SH-SY5Y (cell line): ENCODE measurements around the gene ULBP3.

Experiments used
- GATA2 ChIP-seq: IDR thresholded peaks from 2 replicates; pipeline ENCODE4 v1.6.1; 2011; ENCODE audit warnings: mild to moderate bottlenecking, low read depth, low read length
- GATA3 ChIP-seq: IDR thresholded peaks from 2 replicates; pipeline ENCODE4 v1.6.1; 2011; ENCODE audit warnings: low read depth, mild to moderate bottlenecking, low read length, moderate library complexity

The ULBP3 gene

DNA sequence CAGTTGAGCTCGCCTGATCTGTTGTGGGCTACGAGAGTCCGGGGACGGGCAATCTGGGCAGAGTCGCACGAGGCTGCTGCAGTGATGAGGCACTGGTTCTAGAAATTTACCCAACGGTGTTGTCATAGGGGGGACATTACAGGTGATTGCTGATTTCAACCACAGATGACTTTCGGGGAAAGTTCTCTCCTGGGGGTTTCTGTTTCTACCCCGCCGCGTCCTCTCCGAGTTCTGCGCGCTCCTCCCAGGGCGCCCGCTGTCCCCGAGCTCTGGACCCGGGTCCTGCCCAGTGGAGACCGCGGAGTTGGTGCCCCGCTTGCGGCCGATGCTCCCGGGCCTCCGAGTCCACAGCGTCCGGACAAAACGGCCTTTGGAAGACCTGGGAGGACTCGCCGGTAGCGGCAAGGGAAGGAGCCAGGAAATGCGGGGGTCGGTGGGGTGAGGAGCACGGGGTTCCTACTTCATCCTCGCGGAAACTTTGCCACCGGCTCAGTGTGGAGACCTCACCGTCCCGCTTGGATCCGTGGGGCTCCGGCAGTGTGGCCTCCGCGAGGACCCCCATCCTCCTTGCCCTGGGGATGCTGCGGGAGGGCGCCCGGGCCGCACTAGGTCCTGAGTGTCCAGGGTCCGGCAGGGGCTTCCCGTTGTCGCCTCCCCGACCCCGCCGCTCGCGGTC is 31.3 kb downstream of the ULBP3 start:
- TF ChIP-seq GATA3 (no peak), GATA2 (no peak)

DNA sequence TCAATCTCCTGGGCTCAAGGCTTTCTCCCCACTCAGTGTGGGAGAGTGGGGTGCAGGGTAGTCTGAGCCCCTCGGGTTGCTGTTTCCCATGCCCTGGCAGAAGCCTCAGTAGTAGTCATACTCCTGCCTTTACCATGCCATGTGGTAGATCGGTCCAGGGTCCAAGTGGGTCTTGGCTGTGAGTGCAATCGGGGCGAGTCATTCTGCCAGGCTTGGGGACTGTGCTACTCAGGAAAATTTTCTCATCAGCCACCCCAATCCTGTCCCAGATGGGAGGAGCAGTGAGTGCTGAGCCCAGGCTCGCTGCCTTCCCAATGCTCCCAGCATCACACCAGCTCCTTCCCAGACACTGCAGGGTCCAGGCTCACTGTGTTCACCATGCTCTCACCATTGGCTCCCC is 32.8 kb downstream of the ULBP3 start:
- TF ChIP-seq GATA3 (no peak), GATA2 (no peak)

DNA sequence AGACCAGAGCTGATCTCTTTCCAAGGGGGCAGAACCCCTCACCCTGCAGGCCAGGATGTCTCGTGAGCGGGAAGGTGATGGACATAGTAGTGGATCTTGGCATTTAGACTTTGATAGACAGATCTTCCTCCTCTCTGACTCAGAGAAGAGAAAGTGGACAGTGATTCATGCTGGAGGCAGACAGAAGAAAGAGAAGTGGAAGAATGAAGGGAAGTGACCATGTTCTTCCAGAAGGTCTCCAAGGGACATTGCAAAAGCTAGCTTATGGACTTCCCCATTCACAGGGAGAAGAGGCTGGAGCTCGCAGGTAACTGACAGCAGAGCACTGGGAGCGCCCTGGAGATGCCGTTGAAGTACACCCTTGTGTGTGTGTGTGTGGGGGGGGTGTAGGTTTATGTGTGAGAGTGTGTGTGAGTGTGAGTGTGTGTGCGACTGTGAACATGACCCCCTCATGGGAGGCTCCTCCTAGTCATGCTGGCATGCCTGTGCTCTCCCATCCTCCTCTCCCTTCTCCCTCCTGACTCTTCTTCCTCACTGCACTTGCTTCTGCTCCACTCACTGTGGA is 35.6 kb downstream of the ULBP3 start:
- TF ChIP-seq GATA2 (no peak), GATA3 (no peak)

DNA sequence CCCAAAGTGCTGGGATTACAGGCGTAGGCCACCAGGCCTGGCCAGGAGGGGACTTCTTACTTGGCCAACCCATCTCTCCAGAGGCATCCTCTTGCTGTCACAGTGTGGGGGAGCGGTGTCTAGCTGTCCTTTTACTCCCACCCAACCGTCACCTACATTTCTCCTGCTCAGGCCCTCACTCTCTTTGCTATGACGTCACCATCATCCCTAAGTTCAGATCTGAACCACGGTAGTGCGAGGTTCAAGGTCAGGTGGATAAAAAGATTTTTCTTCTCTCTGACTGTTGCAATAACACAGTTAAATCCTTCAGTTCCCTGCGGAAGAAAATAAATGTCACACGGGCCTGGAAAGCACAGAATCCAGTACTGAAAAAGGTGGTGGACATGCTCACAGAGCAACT is 36.3 kb downstream of the ULBP3 start:
- TF ChIP-seq GATA3 (no peak), GATA2 (no peak)

DNA sequence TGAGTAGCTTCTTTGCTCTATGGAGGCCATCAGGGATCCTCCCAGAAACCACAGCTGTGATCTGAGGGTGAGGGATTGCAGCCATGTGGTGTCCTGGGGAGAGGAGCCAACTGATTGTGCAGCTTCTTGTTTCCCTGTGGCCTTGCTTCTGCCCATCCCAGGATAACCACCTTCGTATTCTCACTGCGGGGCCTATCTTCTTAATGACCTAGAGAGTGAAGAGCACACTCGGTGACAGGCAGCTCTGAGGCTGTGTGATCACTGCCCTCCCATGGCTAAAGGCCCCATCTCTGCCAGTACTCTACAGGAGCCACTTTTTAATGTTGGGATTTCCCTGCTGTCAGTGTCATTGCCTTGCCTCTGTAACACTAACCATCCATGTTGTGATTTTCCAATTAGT is 38.3 kb downstream of the ULBP3 start:
- TF ChIP-seq GATA3 (no peak), GATA2 (no peak)

DNA sequence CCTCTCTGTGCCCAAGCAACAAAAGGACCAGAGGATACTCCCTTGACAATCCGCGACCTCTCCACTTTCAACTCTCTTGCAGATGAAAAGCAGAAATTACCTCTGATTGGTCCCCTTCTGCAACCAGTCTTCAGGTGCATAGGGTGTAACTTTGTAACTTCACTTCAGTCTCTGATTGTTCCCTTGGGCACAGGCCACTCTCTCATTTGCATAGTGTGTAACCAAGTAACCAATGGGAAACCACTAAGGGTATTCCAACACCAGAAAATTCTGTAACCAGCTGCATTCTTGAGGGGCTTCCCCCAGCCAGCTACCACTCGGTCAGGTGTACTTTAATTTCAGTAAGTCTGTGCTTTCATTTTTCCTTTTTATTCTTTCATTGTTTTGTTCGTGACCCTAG is 39.2 kb downstream of the ULBP3 start:
- TF ChIP-seq GATA2, result no peak
- TF ChIP-seq GATA3, result no peak

DNA sequence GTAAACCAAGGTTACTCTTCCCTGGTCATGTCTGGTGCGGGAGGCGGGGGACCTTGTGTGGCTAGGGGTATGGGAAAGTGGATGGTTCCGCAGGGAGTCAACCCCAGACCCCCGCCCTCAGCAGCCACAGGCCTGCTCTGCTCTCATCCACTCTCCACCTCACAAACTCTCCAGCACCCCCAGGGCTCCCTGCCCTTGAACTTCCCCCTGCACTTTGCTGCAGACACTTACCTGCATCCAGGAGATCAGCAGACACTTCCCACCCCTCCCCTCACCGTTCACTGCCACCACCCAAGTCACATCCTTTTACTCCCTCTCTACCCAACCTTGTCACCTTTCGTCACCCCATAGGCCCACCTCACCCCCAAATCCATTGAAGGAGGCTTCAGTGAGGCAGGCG is 39.6 kb downstream of the ULBP3 start:
- TF ChIP-seq GATA3 (no peak), GATA2 (no peak)

DNA sequence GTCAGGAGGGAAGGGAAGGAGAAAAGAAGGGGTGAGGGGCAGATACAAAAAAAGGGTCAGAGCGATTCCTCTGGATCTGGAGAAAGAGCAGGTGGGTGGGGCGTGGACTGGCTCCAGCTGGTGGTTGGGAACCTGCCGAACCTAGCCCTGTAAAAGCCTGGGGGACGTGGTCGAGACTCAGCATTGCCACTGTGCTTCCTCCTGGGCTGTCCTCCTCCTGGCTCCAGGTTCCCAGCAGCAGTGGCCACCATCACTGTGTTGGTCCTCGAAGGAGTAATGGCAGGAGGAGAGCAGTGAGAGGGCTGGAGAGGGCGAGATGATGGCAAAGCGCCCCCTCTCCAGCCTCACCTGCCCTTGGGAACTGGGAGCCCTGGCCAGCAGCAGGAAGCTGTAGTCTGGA is 40.1 kb downstream of the ULBP3 start:
- TF ChIP-seq GATA3, result no peak
- no peak for TF ChIP-seq GATA2

DNA sequence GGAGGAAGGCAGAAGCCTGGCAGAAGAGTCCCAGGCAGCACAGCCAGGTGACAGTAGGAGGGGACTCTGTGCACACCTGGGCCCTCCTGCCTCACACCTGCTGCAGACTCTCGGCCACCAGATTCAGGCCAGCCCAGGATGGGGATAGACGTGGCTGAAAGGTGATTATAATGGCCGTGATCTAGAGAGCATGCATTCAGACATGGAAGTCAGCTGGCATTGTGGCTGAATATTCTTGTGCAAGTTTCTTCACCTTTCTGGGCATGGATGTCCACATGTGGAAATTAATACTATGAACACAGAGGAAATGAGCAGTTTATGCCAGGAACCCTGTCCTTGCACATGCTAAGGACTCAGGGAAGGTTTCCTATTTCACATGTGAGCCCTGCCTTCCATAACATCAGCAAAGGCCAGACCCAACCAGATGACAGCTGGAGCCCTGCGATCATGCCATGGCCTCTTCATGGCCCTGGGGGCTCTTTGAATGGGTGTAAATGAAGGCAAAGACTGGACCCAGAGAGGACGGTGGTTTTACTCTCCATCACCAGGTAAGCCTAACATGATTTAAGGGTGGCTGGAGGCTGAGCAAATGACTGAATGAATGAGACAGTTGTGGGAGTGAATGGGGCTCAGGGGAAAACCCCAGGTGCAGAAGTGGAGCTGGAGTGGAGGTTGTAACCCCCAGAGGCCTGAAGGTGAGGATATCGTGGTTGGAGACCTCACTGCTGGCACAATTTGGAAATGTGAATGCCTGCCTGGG is 40.9 kb downstream of the ULBP3 start:
- TF ChIP-seq GATA2, result no peak
- TF ChIP-seq GATA3, result no peak

DNA sequence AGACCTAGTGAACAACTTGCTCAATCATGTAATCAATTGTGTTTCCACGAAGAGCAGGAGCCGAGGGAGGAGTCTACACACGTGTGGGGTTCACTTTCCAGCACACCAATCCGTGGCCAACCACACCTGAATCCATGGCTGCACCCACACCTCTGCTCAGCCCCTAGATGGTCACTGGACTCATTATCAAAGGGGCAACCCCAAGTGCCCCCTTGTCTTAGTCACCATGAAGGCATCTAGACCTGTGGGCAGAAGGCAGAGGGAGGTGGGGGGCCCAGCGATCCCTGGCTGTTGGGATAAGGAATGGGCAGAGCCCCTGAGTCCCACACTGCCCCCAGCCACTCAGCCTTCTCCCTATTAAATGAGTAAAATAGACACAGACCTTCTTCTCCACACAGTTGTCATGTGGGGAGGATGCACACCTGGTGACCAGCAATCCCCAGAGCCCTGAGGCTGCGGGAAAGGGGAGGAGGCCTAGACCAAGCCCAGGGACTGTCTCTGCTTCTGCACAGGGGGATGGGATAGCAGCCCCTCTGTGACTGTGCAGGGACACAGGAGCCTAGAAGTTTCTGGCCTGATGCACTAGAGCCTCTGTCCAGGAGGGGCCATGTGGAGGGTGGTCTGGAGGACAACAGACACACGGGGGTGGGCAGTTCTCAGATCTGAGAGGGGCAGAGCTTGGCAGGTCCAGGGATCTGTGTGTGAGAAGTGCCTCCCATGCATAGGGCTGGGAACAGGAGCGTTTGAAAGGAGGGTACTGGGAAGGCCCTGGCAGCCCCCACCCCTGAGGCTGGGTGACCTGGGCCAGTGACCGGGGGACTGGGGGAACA is 41.7 kb downstream of the ULBP3 start:
- no peak for TF ChIP-seq GATA2
- no peak for TF ChIP-seq GATA3

DNA sequence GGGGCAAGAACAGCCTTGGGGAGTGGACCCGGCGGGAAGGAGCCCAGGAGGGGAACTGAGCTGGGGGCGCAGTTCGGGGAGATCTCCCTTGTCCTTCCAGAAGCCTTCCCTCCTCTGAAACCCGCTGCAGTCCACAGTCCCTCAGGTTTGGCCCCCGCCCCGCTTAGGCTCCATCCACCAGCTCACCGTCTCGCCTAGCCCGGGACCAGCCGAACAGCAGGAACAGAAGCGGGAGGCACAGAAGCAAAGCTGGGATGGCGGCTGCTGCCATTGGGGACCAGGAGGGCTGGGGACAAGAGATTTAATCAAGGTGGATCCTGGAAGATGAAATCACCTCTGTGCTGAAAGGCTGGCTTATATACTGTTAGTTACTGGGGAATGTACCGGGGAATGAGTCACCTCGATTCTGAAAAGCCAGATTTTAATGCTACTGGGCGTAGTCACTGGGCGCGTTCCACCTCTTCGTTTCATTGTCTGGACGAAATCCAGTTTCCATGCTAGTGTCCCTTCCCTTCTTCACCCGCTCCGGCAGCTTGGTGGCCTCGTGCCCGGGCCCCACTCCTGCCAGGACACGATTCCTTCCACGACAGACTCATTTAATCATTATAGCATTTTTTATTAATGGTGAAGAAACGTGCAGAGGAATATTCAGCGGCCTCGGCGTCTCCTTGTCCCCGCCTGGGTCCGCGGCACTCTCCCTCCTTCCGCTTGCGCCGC is 43.6 kb downstream of the ULBP3 start, which contains the start of gene RAET1L:
Gene RAET1L, minus strand, starts transcription at position 332 of the 717 bp plus-strand sequence. Its CDS starts 61 bp downstream, at position 271.
- TF ChIP-seq GATA2, result no peak

DNA sequence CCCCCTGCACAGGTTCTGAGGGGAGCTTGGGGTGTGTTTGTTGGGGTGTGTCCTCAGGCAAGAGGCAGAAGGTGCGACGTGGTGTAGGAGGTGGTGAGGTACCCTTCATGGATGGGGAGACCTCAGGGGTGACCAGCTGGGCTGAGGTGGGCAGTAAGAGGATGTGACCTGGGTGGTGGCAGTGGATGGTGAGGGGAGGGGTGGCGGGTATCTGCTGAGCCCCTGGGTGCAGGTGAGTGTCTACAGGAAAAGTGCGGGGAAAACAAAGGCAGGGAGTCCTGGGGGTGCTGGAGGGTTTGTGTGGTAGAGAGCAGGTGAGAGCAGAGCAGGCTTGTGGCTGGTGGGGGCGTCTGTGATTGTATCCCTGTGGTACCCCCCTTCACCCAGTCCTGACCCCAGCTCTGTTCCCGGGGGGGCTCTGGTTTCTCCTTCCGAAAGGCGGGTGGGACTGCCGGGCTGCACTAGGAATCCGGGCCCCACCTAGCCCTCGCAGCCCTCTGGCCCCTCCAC is 44.2 kb downstream of the ULBP3 start:
- TF ChIP-seq GATA2 (no peak), GATA3 (no peak)

DNA sequence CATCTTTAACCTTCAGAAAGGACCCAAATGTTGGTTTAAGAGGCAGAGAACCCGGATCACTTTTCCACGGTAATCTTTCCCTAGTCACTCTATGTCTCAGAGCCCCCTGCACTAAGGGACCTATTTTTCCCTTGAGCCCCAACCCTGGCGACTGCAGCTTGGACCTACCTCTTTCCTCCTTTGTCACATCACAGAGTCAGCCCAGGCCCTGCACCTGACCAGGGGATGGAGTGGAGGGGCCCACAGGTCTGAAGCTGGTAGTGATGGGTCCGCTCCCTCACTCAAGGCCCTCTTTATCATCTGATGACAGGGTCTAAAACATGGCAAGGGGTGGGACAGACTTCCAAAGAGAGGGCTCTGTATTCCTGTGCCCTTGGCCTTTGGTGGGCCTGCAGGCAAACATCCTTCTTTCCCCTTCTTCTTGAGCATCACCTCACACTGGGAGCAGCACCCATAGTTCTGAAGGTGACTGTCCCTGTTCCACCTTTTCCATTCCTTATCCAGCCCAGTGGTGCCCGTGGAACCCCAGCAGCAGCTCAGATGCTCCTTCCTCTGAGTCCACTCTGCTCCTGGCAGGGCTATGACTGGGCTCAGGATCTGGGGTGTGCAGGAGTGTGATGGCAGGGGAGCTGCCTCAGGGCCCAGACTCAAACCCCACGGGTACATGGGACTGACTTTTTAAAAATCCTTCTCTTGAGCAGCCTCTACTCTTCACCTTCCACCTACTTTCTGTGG is 49.9 kb downstream of the ULBP3 start:
- TF ChIP-seq GATA3 (no peak), GATA2 (no peak)
